ENCODE measurements around the gene RABGAP1L.

DNA sequence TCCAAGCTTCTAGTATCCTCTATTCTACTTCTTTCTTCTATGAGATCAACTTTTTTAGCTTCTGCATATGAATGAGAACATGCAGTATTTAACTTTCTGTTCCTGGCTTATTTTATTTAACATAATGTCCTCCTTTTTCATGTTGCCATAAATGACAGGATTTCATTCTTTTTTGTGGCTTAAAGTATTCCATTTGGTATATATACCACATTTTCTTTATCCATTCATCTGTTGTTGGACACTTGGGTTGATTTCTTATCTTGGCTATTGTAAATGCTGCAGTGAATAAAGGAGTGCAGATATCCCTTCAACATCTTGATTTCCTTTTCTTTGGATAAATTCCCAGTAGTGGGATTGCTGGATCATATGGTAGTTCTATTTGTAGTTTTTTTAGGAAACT is 498.1 kb downstream of the RABGAP1L start:
- no peak for TF ChIP-seq POLR2A (IDR thresholded peaks at IDR 0.05; ENCODE audit: low read depth)
- TF ChIP-seq, protein P1, sequence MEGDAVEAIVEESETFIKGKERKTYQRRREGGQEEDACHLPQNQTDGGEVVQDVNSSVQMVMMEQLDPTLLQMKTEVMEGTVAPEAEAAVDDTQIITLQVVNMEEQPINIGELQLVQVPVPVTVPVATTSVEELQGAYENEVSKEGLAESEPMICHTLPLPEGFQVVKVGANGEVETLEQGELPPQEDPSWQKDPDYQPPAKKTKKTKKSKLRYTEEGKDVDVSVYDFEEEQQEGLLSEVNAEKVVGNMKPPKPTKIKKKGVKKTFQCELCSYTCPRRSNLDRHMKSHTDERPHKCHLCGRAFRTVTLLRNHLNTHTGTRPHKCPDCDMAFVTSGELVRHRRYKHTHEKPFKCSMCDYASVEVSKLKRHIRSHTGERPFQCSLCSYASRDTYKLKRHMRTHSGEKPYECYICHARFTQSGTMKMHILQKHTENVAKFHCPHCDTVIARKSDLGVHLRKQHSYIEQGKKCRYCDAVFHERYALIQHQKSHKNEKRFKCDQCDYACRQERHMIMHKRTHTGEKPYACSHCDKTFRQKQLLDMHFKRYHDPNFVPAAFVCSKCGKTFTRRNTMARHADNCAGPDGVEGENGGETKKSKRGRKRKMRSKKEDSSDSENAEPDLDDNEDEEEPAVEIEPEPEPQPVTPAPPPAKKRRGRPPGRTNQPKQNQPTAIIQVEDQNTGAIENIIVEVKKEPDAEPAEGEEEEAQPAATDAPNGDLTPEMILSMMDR (IDR thresholded peaks at IDR 0.05) = no peak
